GDM1 (cell line): ENCODE results near the gene AKT3.

Experiments
- DNase-seq: peaks from one replicate; lab custom pipeline; 2025; lab: John Stamatoyannopoulos, UW

The AKT3 gene

DNA sequence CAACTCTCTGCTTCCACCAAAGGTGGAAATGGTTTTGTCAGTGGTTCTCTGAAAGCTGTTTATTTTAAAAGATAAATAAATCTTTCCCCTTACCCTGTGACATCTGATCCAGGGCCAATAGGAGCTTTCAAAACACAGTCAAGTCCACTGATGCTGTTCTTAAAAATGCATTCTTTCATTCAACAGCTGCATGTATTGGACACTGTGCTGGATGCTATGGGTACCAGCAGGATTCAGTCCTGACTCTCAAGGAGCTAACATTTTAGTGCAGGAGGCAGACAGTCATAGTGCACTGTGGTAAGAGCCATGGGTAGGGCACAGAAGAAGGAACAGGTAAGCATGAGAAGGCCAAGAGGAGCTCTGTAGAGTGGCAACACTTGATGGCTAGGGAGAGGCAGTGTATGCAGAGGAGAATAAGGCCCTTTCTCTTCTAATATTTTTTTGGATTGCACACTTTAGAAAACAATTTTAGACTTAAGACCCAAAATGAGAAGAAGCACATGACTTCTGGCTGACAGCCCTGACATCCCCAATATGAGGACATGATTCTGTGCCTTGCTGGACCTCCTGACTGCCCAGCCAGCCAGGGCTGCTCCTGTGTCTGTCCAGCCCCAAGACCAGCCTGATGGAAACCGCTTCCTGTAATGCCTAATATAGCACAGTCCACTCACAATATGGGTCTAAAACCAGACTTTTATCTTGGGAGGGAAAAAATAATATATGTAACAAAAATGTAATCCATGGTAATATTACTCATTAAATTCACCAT, 386.9 kb downstream of the AKT3 start:
- no peak for DNase-seq

DNA sequence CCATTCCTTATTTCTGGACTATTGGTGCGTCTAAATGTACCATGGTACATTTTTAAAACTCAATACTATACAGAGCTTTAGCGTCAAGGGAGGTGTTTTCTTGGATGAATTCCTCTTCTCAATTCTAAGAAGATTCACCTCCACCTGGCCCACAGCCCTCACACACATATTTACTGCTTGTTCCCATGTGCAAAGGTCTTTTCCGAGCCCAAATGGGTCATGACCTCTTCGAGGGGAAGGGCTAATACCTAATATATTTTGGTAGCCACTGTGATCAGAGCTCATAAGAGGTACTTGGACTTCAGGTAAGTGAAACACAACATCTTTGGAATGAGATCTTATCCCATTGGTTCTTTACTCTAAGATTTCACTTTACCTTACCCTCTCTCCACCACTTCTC, 388.3 kb downstream of the AKT3 start:
- DNase-seq, result no peak

DNA sequence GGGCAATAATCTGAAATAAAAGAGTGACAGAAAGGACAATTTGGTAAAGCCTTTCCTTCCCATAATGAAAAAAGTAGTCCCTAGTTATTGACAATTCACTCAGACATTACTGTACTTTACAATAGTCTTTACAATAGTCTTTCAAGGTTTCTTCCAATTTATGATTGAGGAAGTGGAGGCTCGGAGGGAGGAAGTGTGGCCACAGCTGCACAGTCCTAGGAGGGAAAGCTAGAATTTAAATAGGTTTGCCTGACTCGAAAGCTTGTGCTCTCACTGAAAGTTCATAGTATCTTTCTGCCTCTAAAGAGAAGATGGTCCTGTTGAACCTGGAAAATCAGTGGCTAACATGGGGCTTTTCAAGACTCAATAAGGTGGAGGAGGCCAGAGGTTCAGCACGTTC, 391.0 kb downstream of the AKT3 start:
- DNase-seq, result peak; percentile 59

DNA sequence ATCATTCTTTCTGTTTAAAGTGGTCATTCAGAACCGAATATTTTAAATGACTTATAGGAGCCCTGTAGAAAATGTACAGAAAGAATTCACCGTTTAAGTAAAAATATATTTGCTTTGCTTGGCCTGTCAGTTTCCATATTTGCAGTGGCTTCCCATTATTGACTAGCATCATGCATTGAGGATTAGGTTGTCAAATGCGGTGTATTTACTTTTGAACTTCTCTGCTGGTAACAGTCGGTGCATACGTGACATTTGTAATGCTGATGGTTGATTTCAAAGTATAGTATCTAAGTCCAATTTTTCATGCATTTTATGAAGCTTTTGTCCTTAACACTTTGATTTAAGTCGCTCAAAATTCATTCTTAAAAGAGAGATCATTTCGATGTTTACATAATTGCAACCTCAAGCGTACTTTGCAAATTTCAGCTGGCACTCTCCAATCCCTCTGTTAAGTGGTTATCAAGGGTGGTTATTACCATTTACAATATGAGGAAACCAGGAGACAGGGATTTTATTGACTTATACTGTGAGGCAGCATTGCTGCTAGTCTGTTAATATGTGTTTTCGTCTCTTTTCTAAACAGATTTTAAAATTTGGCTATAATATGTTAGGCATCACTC, 392.6 kb downstream of the AKT3 start:
- DNase-seq, result no peak

DNA sequence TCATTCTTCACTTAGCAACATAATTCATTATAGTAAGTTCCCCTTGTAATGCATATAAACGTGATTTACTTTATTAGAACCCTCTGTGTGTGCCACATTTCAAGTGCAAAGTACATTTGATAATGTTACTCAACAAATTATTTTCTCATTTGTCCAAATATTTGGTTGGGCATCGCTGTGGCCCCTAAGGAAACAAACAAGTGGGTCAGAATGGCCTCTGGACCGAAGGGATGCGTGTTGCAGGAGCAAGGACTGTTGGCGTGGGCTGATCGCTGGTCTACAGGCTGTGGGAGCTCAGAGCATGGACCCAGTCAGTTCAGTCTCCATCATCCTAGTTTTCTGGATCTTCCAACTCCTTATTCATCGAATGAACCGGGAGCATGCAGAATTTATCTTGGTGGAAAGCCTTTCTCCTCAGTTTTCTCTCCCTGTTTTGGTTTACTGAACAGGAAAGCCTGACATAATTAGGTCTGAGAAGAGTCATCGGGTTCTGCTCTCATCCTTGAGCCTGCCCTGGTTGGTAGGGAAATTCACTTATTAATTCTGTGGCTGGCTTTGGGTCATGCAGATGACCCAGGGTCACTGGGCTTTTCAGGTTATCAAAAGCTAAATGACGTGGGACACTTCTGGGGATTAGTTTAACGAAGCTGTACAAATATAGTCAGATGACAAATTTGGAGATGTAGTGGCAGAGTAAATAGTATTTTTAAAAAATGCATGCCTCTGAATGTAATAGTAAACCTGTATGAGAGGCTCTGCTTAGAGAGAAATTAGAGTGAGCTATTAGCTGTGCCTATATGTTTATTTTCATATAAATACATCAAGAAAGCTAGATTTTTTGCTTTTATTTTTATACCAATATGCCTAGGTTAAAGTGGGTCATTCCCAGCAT, 394.0 kb downstream of the AKT3 start:
- DNase-seq, result no peak

DNA sequence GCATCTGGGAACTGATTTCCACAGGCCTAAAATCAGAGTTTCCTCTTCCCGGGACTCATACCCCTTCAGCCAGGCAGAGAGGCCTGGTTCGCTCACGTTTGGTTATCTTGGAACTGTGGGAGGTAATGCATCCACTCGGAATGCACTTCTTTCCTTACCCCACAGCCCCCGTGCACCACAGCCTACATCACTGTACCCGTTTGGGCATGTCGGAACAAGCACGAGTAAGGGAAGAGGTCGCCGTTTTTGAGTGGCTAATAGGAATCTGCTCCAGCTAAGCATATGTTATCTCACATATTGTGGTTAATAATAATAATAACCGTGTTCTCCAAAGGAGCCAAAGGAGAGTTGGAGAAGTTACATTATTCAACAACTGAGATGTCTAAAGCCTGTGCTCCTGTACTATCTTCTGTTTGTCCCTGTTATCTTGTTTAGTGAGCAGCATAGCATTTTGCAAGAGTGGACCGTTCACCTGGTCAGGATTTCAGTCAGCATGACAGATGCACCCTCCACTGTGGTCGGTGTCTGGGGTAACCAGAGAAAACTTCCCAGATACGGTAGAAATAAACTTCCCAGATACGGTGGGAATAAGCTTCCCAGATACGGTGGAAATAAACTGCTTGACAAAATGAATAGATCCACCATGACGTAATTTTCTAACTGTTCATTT, 395.6 kb downstream of the AKT3 start:
- DNase-seq, result no peak

DNA sequence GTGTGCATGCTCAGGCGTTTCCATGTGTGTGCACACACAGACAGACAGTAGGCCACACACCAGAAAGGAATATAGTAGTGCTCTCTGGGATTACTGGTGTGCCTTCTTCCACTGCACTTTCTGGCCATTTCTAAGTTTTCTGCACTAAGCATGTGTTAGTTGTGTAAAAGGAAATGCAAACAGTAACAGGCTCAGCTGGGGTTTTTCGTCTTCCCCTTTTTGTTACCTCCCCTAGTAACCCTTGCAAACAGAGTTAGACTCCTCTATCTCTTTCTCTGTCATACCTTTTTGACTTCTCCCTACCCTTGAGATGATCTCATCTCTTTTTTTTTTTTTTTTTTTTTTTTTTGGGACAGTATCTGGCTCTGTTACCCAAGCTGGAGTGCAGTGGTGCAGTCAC, 398.0 kb downstream of the AKT3 start:
- no peak for DNase-seq

DNA sequence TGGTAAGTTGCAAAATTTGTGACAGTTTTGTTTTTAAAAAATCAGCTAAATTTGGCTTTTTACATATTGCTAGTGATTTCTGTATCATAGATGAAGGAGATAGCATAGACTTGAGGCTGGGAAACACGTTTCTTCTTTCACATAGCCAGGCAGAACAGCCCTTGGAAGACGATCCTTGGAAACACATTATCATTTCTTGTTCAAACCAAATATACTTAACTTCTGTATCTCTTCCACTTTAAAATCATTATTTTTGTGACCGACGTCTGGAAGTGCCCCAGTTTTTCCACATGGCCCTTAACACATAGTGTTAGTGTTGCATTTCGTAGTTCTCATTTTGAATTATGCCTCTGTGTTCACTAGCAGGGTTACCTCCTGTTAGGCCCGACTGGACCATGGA, 400.7 kb downstream of the AKT3 start:
- DNase-seq, result no peak

DNA sequence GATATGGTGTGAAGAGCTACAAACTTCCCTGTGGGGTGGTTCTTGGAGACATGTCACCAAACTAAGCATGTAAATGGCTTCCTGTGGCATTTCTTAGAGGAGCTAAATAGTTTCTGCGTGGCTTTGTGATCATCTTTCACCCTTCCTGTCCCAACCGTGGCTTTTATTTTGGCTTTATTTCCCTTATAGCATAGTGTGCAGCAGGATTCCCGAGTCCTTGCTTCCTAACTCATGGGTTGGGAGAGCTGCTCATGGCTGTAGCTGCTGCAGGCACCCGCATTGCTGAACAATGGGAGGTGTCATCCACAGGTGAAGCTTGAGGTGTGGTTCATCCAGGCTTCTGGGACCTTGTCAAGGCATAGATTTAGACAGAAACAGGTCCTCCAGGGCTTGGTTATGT, 402.2 kb downstream of the AKT3 start:
- peak; percentile 11 for DNase-seq

DNA sequence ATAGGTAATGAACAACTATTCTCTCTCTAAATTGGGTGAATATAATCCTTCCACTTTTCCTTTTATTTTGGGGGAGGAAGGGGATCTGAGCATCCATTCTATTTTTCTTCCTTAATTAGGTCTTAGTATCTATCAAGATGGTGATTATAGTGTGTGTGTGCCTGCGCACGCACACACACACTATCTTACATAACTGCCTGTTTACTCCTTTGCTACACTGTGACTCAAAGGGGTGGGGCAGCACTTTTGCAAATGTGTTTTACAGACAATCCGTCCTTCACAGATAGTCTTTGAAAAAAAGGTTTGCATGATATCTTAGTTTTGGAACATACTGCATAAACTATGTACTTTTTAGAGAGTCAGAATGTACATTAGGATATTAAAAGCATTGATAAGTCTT, 402.7 kb downstream of the AKT3 start:
- no peak for DNase-seq

DNA sequence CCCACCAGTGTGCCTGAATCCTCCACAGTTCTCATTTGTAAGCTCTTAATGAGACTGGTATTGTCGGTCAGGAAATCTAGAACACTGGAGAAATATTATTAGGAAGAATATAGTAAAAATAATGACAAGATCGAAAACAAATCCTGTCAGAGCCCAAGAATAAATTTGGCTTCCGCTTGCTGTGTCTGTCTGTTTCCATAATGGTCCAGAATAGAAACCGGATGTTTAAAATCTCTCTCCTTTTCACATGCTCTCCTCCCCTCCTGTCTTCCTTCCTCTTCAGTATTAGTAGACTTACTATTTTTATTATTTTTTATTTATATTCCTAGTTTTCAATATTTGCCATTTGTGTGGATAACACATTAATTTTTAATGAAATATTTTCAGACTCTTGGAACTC, 406.5 kb downstream of the AKT3 start:
- DNase-seq, result no peak

DNA sequence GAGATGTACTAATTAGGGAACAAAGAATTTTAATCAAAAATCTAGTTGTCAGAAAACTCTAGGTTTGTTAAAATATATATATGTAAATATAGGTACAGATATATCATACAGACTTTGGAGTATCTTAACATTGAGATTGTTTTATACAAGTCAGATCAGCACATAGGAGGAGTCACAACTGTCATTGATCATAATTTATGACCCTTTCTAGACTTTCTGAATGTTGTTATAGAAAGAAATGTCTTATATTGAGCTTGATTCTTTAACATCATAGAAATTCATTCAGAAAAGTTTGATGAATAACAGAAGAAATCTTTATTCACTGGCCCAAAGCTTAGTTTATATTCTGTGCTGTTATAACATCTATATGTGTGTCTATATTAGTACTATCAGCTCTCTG, 408.4 kb downstream of the AKT3 start:
- DNase-seq, result no peak

DNA sequence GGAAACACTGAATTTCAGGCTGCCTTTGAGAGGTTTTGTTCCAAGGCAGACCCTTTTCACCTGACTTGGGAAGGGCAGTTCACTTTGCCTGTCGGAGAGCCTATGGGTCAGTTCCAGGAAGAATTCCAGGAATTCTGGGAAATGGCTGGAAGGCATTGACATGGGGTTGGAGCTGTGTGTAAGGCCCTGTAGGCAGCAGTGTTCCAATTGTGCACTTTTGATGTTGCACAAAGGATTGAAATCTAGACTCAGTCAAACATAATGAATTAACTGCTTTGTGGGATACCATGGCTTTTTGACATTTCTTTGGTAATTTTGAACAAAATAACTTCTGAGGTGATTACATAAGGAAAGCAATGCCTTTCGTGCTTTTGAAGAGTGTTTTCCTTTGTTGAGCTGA, 409.6 kb downstream of the AKT3 start:
- no peak for DNase-seq

DNA sequence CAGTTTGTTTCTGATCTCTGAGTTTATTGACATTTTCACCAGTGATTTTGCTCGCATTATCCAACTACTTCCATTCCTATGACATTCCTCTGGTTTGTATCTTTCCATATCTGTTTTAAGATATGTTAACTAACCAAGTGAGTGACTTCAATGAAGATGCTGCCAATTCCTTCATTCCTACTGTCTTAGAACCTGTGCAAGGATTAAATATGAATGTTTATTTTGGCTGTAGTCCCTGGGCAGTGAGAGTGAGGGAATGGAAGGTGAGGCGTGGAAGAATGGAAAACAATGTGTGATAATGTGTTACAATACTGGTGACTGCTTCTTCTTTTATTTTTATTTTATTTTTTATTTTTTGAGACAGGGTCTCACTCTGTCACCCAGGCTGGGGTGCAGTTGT, 411.2 kb downstream of the AKT3 start:
- no peak for DNase-seq
